WTC11 (cell line): ENCODE data around the gene ADD1.

Source experiments
- CBFB ChIP-seq: sonication (generic); formaldehyde crosslinking; IDR thresholded peaks from 2 replicates; pipeline ENCODE4 v1.8.1; 2022; ENCODE audit warnings: mild to moderate bottlenecking, low read depth, missing genetic modification reagents
- ELF4 ChIP-seq: sonication (generic); formaldehyde crosslinking; IDR thresholded peaks from 2 replicates; pipeline ENCODE4 v1.8.1; 2022; ENCODE audit warnings: low read depth, mild to moderate bottlenecking, moderate library complexity, missing genetic modification reagents
- GABPB1 ChIP-seq: sonication (generic); formaldehyde crosslinking; IDR thresholded peaks from 2 replicates; pipeline ENCODE4 v1.8.1; 2023; ENCODE audit warnings: mild to moderate bottlenecking, missing genetic modification reagents
- JUN ChIP-seq: sonication (generic); formaldehyde crosslinking; IDR thresholded peaks from 2 replicates; pipeline ENCODE4 v1.8.0; 2023; ENCODE audit warnings: mild to moderate bottlenecking, missing genetic modification reagents
- TF ChIP-seq, protein P1 (sequence below): fragments of 200-600 bp; IDR thresholded peaks from 2 replicates; pipeline ENCODE4 v1.8.0; 2022; ENCODE audit warnings: antibody characterized with exemption

GRCh38 chr4:2925496-2925895 lies 81.9 kb downstream of the ADD1 start:
- TF ChIP-seq GABPB1 (CRISPR knock-in tag) (no peak), CBFB (CRISPR knock-in tag) (no peak), JUN (CRISPR knock-in tag) (no peak), ELF4 (CRISPR knock-in tag) (no peak)
- TF ChIP-seq, protein P1, sequence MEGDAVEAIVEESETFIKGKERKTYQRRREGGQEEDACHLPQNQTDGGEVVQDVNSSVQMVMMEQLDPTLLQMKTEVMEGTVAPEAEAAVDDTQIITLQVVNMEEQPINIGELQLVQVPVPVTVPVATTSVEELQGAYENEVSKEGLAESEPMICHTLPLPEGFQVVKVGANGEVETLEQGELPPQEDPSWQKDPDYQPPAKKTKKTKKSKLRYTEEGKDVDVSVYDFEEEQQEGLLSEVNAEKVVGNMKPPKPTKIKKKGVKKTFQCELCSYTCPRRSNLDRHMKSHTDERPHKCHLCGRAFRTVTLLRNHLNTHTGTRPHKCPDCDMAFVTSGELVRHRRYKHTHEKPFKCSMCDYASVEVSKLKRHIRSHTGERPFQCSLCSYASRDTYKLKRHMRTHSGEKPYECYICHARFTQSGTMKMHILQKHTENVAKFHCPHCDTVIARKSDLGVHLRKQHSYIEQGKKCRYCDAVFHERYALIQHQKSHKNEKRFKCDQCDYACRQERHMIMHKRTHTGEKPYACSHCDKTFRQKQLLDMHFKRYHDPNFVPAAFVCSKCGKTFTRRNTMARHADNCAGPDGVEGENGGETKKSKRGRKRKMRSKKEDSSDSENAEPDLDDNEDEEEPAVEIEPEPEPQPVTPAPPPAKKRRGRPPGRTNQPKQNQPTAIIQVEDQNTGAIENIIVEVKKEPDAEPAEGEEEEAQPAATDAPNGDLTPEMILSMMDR: no peak
